K562 (cell line): ENCODE measurements around the gene RPS28. TPM values are rescaled to one million over a fixed set of nuclear protein-coding genes. Genes with fewer than 3 reads are reported as not detected.

ENCODE experiments used
- CREB5 ChIP-seq: fragments of 250-450 bp; sonication (Bioruptor Pico); IDR thresholded peaks from 2 replicates; pipeline ENCODE4 v1.5.0; 2020; ENCODE audit warnings: mild to moderate bottlenecking
- ELF4 ChIP-seq: fragments of 450-650 bp; formaldehyde crosslinking; IDR thresholded peaks from 2 replicates; pipeline ENCODE4 v1.4.0; 2022; ENCODE audit warnings: missing genetic modification characterization
- KAT7 ChIP-seq: sonication (generic); formaldehyde crosslinking; IDR thresholded peaks from 2 replicates; pipeline ENCODE4 v1.8.0; 2022; ENCODE audit warnings: missing genetic modification reagents, mild to moderate bottlenecking, borderline replicate concordance
- SNRNP70 ChIP-seq: fragments of 200-400 bp; formaldehyde crosslinking; optimal IDR thresholded peaks from 2 replicates; pipeline ENCODE3; 2017; ENCODE audit warnings: low read depth, low read length
- ZBTB40 ChIP-seq, 2 experiments: fragments of 450-650 bp in 1 of 2; sonication (generic) in 1 of 2; formaldehyde crosslinking in 1 of 2; IDR thresholded peaks; 2 replicates each; pipeline versions ENCODE4 v1.7.1 to v1.9.0; 2016 to 2022; ENCODE audit warnings: inconsistent platforms in 1 of 2, mild to moderate bottlenecking in 1 of 2, missing genetic modification reagents in 1 of 2
- ZNF408 ChIP-seq: fragments of 250-450 bp; sonication (Bioruptor Pico); IDR thresholded peaks from 2 replicates; pipeline ENCODE4 v1.4.0; 2020; ENCODE audit warnings: low read depth, mild to moderate bottlenecking, moderate library complexity
- polyA plus RNA-seq, 8 experiments: library from polyadenylated mRNA; depleted of rRNA in 4 of 8; stranded (reverse) in 5 of 8; unstranded in 3 of 8; fragments of >200 nt; fragmentation: Nextera tagmentation in 2 of 8; fragmentation: Illumina TruSeq in 1 of 8; extraction: Ambion mirVana in 2 of 8; extraction: Trizol in 1 of 8; gene quantifications; 2 replicates each; pipeline versions ENCODE4 v1.2.1 to v1.2.3, GENCODE V29; 2011 to 2014; ENCODE audit warnings: inconsistent platforms in 1 of 8, missing spikeins in 1 of 8
- total RNA-seq, 7 experiments: library from RNA; depleted of rRNA in 6 of 7; stranded (reverse); fragments of >200 nt in 6 of 7; fragmentation: Illumina TruSeq in 2 of 7; extraction: Trizol in 2 of 7; gene quantifications; 2 replicates each; pipeline versions ENCODE4 v1.2.1 to v1.2.3, GENCODE V29; 2011 to 2021; ENCODE audit warnings: low replicate concordance in 1 of 7
- TF ChIP-seq, protein P1 (sequence below): fragments of 450-650 bp; IDR thresholded peaks from 2 replicates; pipeline ENCODE4 v1.6.1; 2018; ENCODE audit warnings: mild to moderate bottlenecking, low read depth; ENCODE audit not compliant: partially characterized antibody
- TF ChIP-seq, protein P2 (sequence below): sonication (generic); formaldehyde crosslinking; IDR thresholded peaks from 2 replicates; pipeline ENCODE4 v1.8.0; 2022; ENCODE audit warnings: mild to moderate bottlenecking, missing genetic modification reagents

The RPS28 gene
- total and polyA plus RNA-seq, 9 of the 15 experiments (the other 6 are each of a cell fraction or from before 2014, with no cell fraction given) = 165 to 2,827 (median 1,303) TPM

GRCh38 chr19:8320564-8321066 is 681 bp upstream of the RPS28 start (continued):
- TF ChIP-seq KAT7 (0 out of 2 replicates have a peak, but pooled peaks have one; percentile 32), ZBTB40 (IDR thresholded peaks at IDR 0.05) (no peak; the same call in 1 of the 2 replicates), ZBTB40 (CRISPR knock-in tag; IDR thresholded peaks at IDR 0.05) (no peak), ZNF408 (CRISPR knock-in tag) (no peak), ELF4 (CRISPR knock-in tag) (0 out of 2 replicates have a peak, but pooled peaks have one; percentile 14), CREB5 (CRISPR knock-in tag) (no peak), SNRNP70 (no peak)
- TF ChIP-seq, protein P1, sequence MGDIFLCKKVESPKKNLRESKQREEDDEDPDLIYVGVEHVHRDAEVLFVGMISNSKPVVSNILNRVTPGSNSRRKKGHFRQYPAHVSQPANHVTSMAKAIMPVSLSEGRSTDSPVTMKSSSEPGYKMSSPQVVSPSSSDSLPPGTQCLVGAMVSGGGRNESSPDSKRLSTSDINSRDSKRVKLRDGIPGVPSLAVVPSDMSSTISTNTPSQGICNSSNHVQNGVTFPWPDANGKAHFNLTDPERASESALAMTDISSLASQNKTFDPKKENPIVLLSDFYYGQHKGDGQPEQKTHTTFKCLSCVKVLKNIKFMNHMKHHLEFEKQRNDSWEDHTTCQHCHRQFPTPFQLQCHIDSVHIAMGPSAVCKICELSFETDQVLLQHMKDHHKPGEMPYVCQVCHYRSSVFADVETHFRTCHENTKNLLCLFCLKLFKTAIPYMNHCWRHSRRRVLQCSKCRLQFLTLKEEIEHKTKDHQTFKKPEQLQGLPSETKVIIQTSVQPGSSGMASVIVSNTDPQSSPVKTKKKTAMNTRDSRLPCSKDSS = no peak
- TF ChIP-seq, protein P2, sequence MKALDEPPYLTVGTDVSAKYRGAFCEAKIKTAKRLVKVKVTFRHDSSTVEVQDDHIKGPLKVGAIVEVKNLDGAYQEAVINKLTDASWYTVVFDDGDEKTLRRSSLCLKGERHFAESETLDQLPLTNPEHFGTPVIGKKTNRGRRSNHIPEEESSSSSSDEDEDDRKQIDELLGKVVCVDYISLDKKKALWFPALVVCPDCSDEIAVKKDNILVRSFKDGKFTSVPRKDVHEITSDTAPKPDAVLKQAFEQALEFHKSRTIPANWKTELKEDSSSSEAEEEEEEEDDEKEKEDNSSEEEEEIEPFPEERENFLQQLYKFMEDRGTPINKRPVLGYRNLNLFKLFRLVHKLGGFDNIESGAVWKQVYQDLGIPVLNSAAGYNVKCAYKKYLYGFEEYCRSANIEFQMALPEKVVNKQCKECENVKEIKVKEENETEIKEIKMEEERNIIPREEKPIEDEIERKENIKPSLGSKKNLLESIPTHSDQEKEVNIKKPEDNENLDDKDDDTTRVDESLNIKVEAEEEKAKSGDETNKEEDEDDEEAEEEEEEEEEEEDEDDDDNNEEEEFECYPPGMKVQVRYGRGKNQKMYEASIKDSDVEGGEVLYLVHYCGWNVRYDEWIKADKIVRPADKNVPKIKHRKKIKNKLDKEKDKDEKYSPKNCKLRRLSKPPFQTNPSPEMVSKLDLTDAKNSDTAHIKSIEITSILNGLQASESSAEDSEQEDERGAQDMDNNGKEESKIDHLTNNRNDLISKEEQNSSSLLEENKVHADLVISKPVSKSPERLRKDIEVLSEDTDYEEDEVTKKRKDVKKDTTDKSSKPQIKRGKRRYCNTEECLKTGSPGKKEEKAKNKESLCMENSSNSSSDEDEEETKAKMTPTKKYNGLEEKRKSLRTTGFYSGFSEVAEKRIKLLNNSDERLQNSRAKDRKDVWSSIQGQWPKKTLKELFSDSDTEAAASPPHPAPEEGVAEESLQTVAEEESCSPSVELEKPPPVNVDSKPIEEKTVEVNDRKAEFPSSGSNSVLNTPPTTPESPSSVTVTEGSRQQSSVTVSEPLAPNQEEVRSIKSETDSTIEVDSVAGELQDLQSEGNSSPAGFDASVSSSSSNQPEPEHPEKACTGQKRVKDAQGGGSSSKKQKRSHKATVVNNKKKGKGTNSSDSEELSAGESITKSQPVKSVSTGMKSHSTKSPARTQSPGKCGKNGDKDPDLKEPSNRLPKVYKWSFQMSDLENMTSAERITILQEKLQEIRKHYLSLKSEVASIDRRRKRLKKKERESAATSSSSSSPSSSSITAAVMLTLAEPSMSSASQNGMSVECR (CRISPR knock-in tag) = 0 out of 2 replicates have a peak, but pooled peaks have one; percentile 5
